ENCODE data around the gene IGHMBP2. TPM values are rescaled to one million over a fixed set of nuclear protein-coding genes. Genes with fewer than 3 reads are reported as not detected.

The IGHMBP2 gene
- total RNA-seq, 1 experiment from 2014 or later = 27.8 TPM

DNA sequence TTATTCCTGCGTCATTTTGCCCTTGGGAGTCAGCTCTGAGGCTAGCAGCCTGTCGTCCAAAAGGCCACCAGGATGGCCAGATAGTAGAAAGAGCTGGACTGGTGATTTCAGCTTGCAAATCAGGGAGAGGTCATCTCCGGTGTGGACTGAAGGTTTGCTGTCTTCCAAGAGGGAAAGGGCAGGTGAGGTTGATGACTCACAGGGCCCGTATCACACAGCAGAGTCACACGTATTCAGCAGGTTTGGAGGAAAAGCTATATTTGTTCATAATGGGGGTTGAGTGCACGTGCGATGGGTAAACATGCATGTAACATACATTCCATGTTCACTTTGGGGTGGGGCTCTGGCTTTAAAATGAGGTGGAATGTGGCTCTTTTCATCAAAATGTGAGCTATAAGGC is 25.7 kb upstream of the IGHMBP2 start:
- DNase-seq (ENCODE audit: low read depth, low spot score) (no peak), ATAC-seq (no peak)
- no TSS peak for BruUV-seq (replicated peaks)
- intact Hi-C loops (cut with micrococcal nuclease; ENCODE audit: unreplicated experiment) (no loop called here), in situ Hi-C loops (cut with HindIII; ENCODE audit: low pct_unique_long_range_greater_than_20kb, low sequenced_read_pairs) (no loop called here)
- no peak overlapping the region for H3K4me3 ChIP-seq (ENCODE audit: low read depth in 2 of 2, low read length in 2 of 2)
- no peak for TF ChIP-seq POLR2AphosphoS5 (IDR thresholded peaks at IDR 0.05; ENCODE audit: low read depth, low read length)
- TF ChIP-seq, protein P1, sequence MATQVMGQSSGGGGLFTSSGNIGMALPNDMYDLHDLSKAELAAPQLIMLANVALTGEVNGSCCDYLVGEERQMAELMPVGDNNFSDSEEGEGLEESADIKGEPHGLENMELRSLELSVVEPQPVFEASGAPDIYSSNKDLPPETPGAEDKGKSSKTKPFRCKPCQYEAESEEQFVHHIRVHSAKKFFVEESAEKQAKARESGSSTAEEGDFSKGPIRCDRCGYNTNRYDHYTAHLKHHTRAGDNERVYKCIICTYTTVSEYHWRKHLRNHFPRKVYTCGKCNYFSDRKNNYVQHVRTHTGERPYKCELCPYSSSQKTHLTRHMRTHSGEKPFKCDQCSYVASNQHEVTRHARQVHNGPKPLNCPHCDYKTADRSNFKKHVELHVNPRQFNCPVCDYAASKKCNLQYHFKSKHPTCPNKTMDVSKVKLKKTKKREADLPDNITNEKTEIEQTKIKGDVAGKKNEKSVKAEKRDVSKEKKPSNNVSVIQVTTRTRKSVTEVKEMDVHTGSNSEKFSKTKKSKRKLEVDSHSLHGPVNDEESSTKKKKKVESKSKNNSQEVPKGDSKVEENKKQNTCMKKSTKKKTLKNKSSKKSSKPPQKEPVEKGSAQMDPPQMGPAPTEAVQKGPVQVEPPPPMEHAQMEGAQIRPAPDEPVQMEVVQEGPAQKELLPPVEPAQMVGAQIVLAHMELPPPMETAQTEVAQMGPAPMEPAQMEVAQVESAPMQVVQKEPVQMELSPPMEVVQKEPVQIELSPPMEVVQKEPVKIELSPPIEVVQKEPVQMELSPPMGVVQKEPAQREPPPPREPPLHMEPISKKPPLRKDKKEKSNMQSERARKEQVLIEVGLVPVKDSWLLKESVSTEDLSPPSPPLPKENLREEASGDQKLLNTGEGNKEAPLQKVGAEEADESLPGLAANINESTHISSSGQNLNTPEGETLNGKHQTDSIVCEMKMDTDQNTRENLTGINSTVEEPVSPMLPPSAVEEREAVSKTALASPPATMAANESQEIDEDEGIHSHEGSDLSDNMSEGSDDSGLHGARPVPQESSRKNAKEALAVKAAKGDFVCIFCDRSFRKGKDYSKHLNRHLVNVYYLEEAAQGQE (IDR thresholded peaks at IDR 0.05; ENCODE audit: insufficient read depth in 1 of 2, low read depth in 2 of 2, low read length in 1 of 2) = no peak
- TF ChIP-seq SIN3A (IDR thresholded peaks at IDR 0.05; ENCODE audit: borderline replicate concordance, insufficient read depth, low read depth, low read length) = no peak
- no peak for TF ChIP-seq TCF7L2 (IDR thresholded peaks at IDR 0.05; ENCODE audit: low read depth, low read length)
- TF ChIP-seq, protein P2, sequence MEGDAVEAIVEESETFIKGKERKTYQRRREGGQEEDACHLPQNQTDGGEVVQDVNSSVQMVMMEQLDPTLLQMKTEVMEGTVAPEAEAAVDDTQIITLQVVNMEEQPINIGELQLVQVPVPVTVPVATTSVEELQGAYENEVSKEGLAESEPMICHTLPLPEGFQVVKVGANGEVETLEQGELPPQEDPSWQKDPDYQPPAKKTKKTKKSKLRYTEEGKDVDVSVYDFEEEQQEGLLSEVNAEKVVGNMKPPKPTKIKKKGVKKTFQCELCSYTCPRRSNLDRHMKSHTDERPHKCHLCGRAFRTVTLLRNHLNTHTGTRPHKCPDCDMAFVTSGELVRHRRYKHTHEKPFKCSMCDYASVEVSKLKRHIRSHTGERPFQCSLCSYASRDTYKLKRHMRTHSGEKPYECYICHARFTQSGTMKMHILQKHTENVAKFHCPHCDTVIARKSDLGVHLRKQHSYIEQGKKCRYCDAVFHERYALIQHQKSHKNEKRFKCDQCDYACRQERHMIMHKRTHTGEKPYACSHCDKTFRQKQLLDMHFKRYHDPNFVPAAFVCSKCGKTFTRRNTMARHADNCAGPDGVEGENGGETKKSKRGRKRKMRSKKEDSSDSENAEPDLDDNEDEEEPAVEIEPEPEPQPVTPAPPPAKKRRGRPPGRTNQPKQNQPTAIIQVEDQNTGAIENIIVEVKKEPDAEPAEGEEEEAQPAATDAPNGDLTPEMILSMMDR (IDR thresholded peaks at IDR 0.05) = no peak
- no peaks in the 10 kb centered on the region for H3K4me1 ChIP-seq (ENCODE audit: control insufficient read depth, insufficient read depth, low read length)
- no peak overlapping the region for H3K27ac ChIP-seq (ENCODE audit: low read length)
- ChIA-PET POLR2A (no interaction called here), CTCF (interaction anchor here (0.9 kb wide), 1 partner anchor 72 kb away, joined by 3 read pairs; no protein-coding TSS in a partner anchor)
- H3K9me3 ChIP-seq (ENCODE audit: control insufficient read depth, insufficient read depth, low read depth, low read length) = no peaks in the 10 kb centered on the region
- H3K27me3 ChIP-seq (ENCODE audit: control insufficient read depth, insufficient read depth, low read length) = no peaks in the 10 kb centered on the region; the same call in 1 of the 2 replicates
- no peaks in the 10 kb centered on the region for H3K36me3 ChIP-seq (ENCODE audit: control insufficient read depth, insufficient read depth, low read length)

DNA sequence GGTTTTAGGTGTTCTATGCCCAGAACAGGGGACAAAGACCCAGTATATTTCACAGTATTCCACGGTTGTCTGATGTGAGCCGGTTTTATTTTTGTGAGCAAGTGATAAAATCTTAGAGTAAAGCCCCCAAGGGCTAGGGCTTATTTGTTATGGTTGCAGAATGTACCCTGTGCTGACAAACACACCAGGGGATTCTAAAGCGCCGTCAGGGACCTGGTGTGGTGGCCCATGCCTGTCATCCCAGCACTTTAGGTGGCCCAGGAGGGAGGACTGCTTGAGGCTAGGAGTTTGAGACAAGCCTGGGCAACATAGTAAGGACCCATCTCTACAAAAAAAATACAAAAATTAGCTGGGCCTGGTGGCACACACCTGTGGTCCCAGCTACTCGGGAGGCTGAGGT is 22.8 kb upstream of the IGHMBP2 start:
- Histone ChIP-seq H3K27me3 (ENCODE audit: control insufficient read depth, insufficient read depth, low read length) (no peaks in the 10 kb centered on the region), H3K27ac (ENCODE audit: low read length) (no peak overlapping the region), H3K9me3 (ENCODE audit: control insufficient read depth, insufficient read depth, low read depth, low read length) (no peaks in the 10 kb centered on the region), H3K4me1 (ENCODE audit: control insufficient read depth, insufficient read depth, low read length) (no peaks in the 10 kb centered on the region), H3K4me3 (ENCODE audit: low read depth in 2 of 2, low read length in 2 of 2) (no peak overlapping the region), H3K36me3 (ENCODE audit: control insufficient read depth, insufficient read depth, low read length) (no peaks in the 10 kb centered on the region)
- DNase-seq (ENCODE audit: low read depth, low spot score) (no peak), ATAC-seq (no peak)
- TF ChIP-seq TCF7L2 (IDR thresholded peaks at IDR 0.05; ENCODE audit: low read depth, low read length) (no peak), POLR2AphosphoS5 (IDR thresholded peaks at IDR 0.05; ENCODE audit: low read depth, low read length) (no peak), SIN3A (IDR thresholded peaks at IDR 0.05; ENCODE audit: borderline replicate concordance, insufficient read depth, low read depth, low read length) (no peak)
- TF ChIP-seq, protein P1 (IDR thresholded peaks at IDR 0.05; ENCODE audit: insufficient read depth in 1 of 2, low read depth in 2 of 2, low read length in 1 of 2) = no peak
- TF ChIP-seq, protein P2 (IDR thresholded peaks at IDR 0.05) = no peak
- intact Hi-C loops (cut with micrococcal nuclease; ENCODE audit: unreplicated experiment) = no loop called here
- in situ Hi-C loops (cut with HindIII; ENCODE audit: low pct_unique_long_range_greater_than_20kb, low sequenced_read_pairs) = no loop called here
- CTCF ChIA-PET = interaction anchor here (0.6 kb wide), 1 partner anchor 497 kb away, joined by 4 read pairs; no protein-coding TSS in a partner anchor
- no TSS peak for BruUV-seq (replicated peaks)
- POLR2A ChIA-PET = no interaction called here

Data from Panc1 (cell line).